ENCODE results near the gene AGPAT3.

DNA sequence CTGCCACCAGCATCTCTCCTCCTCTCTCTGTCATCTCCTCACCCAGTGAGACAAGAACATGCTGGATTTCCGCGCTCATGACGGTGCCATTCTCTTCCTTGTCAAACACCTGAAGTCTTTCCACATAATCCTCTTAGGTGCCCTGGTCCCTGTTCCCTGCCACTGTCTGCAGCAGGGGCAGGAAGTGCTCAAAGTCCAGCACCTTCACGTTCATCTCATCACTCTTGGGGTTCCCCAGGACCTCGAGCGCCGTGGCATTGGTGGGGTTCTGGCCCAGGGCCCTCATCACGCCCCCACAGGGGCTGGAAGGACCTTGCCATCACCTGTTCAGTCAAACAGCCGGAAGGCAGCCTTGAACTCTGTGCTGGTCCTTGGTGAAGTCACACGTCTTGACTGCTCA is 9.1 kb upstream of the AGPAT3 start:
- TF ChIP-seq CTCF (IDR thresholded peaks at IDR 0.05) (no peak), POLR2A (IDR thresholded peaks at IDR 0.05) (no peak)

All from esophagus squamous epithelium (tissue), 4 donors.